IMR-90 (cell line): Measurements from ENCODE around the gene SERP1. TPM values are rescaled to one million over a fixed set of nuclear protein-coding genes. Genes with fewer than 3 reads are reported as not detected.

ENCODE experiments used
- ATAC-seq: fragments of 200-7000 bp; cut with Tn5 transposase; 2 replicates; pipeline ENCODE4 v1.9.1; 2020; ENCODE audit warnings: low read depth, mild to moderate bottlenecking, moderate library complexity
- BruUV-seq: library from RNA; stranded (reverse); fragments of 400-500 nt; replicated peaks from 2 replicates; lab custom pipeline; 2021; lab: Mats Ljungman, UMichigan
- CTCF ChIA-PET: fragments of 300-600 bp; formaldehyde crosslinking; extraction: SDS; loops from one replicate; lab custom pipeline; 2021; ENCODE audit warnings: antibody characterized with exemption; lab: Yijun Ruan, JAX
- POLR2A ChIA-PET: fragments of 300-600 bp; sonication (Branson Sonifier 250); formaldehyde crosslinking; loops from one replicate; lab custom pipeline; 2022; ENCODE audit warnings: antibody characterized with exemption; ENCODE audit not compliant: unreplicated experiment; lab: Charles Lee
- DNase-seq: peaks from one replicate; pipeline ENCODE4 v3.0.0; 2013
- H2AFZ ChIP-seq: replicated peaks from 2 replicates; pipeline ENCODE3; 2013; ENCODE audit warnings: low read length, mild to moderate bottlenecking; ENCODE audit not compliant: poor library complexity
- H2AK5ac ChIP-seq: 2 replicates; pipeline ENCODE4 v1.6.1; 2013; ENCODE audit warnings: low read depth, low read length, inconsistent platforms
- H2AK9ac ChIP-seq: replicated peaks from 2 replicates; pipeline ENCODE3; 2013; ENCODE audit warnings: mild to moderate bottlenecking, low read depth, low read length, moderate library complexity; ENCODE audit not compliant: poor library complexity
- H2BK120ac ChIP-seq: 2 replicates; pipeline ENCODE4 v1.6.1; 2013; ENCODE audit warnings: low read depth, low read length, inconsistent platforms
- H2BK15ac ChIP-seq: 3 replicates; pipeline ENCODE4 v1.6.1; 2013; ENCODE audit warnings: low read depth, low read length, inconsistent platforms
- H2BK20ac ChIP-seq: 2 replicates; pipeline ENCODE4 v1.6.1; 2013; ENCODE audit warnings: low read depth, mild to moderate bottlenecking, inconsistent platforms, low read length, moderate library complexity
- H2BK5ac ChIP-seq: 2 replicates; pipeline ENCODE4 v1.6.1; 2013; ENCODE audit warnings: mild to moderate bottlenecking, low read depth, low read length, inconsistent platforms; ENCODE audit not compliant: poor library complexity, severe bottlenecking
- H3K14ac ChIP-seq: replicated peaks from 2 replicates; pipeline ENCODE4 v1.6.1; 2013; ENCODE audit warnings: low read depth, low read length, inconsistent platforms
- H3K18ac ChIP-seq: 2 replicates; pipeline ENCODE4 v1.6.1; 2013; ENCODE audit warnings: low read depth, low read length, control low read depth
- H3K23ac ChIP-seq: 2 replicates; pipeline ENCODE4 v1.6.1; 2013; ENCODE audit warnings: low read depth, low read length, inconsistent platforms
- H3K27ac ChIP-seq: 2 replicates; pipeline ENCODE4 v1.5.1; 2013; ENCODE audit warnings: mild to moderate bottlenecking, control low read depth, low read length; ENCODE audit not compliant: insufficient read depth
- H3K27me3 ChIP-seq: 2 replicates; pipeline ENCODE4 v1.6.1; 2013; ENCODE audit warnings: low read length; ENCODE audit not compliant: control insufficient read depth, insufficient read depth
- H3K36me3 ChIP-seq: 2 replicates; pipeline ENCODE4 v1.6.1; 2013; ENCODE audit warnings: low read length, mixed read lengths; ENCODE audit not compliant: control insufficient read depth, insufficient read depth
- H3K4ac ChIP-seq: 2 replicates; pipeline ENCODE4 v1.6.1; 2013; ENCODE audit warnings: low read depth, low read length, inconsistent platforms
- H3K4me1 ChIP-seq: 2 replicates; pipeline ENCODE4 v1.6.1; 2013; ENCODE audit warnings: low read length, mixed read lengths; ENCODE audit not compliant: control insufficient read depth, insufficient read depth
- H3K4me2 ChIP-seq: 2 replicates; pipeline ENCODE4 v1.6.1; 2013; ENCODE audit warnings: low read depth, mild to moderate bottlenecking, control low read depth, low read length, moderate library complexity
- H3K4me3 ChIP-seq: 2 replicates; pipeline ENCODE4 v1.5.1; 2013; ENCODE audit warnings: low read depth, mild to moderate bottlenecking, control low read depth, low read length, moderate library complexity; ENCODE audit not compliant: insufficient read depth
- H3K56ac ChIP-seq: 2 replicates; pipeline ENCODE4 v1.6.1; 2013; ENCODE audit warnings: low read length, inconsistent platforms; ENCODE audit not compliant: insufficient read depth; ENCODE audit errors: extremely low read depth
- H3K79me1 ChIP-seq, 2 experiments: 2 replicates each; pipeline ENCODE4 v1.6.1; 2013; ENCODE audit warnings: low read length in 2 of 2, inconsistent platforms in 1 of 2, low read depth in 1 of 2
- H3K9ac ChIP-seq: 2 replicates; pipeline ENCODE4 v1.6.1; 2013; ENCODE audit warnings: low read depth, low read length, control low read depth
- H3K9me1 ChIP-seq: 2 replicates; pipeline ENCODE4 v1.6.1; 2013; ENCODE audit warnings: low read length, inconsistent platforms; ENCODE audit not compliant: insufficient read depth
- H3K9me3 ChIP-seq: 2 replicates; pipeline ENCODE4 v1.6.1; 2013; ENCODE audit warnings: low read length; ENCODE audit not compliant: control insufficient read depth, insufficient read depth
- H4K20me1 ChIP-seq: 2 replicates; pipeline ENCODE4 v1.6.1; 2013; ENCODE audit warnings: low read length, inconsistent platforms; ENCODE audit not compliant: insufficient read depth
- H4K5ac ChIP-seq: 2 replicates; pipeline ENCODE4 v1.6.1; 2013; ENCODE audit warnings: mild to moderate bottlenecking, low read depth, low read length, control low read depth
- H4K8ac ChIP-seq, 2 experiments: 2 replicates each; pipeline ENCODE4 v1.6.1; 2013; ENCODE audit warnings: low read depth in 2 of 2, low read length in 2 of 2, control low read depth in 1 of 2, inconsistent platforms in 1 of 2
- H4K91ac ChIP-seq: 2 replicates; pipeline ENCODE4 v1.6.1; 2013; ENCODE audit warnings: low read depth, low read length, inconsistent platforms; ENCODE audit not compliant: insufficient read depth
- BHLHE40 ChIP-seq: fragments of 150-350 bp; IDR thresholded peaks from 2 replicates; pipeline ENCODE4 v1.6.1; 2016; ENCODE audit warnings: mild to moderate bottlenecking, low read depth, low read length
- CEBPB ChIP-seq: IDR thresholded peaks from 2 replicates; pipeline ENCODE4 v1.6.1; 2012; ENCODE audit warnings: low read depth, low read length, improper control_type of control experiment
- CHD1 ChIP-seq: IDR thresholded peaks from 2 replicates; pipeline ENCODE4 v1.6.1; 2012; ENCODE audit warnings: low read depth, low read length, improper control_type of control experiment
- CTCF ChIP-seq: conservative IDR thresholded peaks from 2 replicates; pipeline ENCODE4 v1.5.1; 2012; ENCODE audit warnings: mild to moderate bottlenecking, low read depth, low read length, improper control_type of control experiment
- ELK1 ChIP-seq: fragments of 150-350 bp; IDR thresholded peaks from 2 replicates; pipeline ENCODE4 v1.6.1; 2016; ENCODE audit warnings: low read depth, mild to moderate bottlenecking, low read length, moderate library complexity, borderline replicate concordance
- FOS ChIP-seq: fragments of 150-350 bp; IDR thresholded peaks from 2 replicates; pipeline ENCODE4 v1.6.1; 2016; ENCODE audit warnings: low read depth, low read length
- MAFK ChIP-seq: IDR thresholded peaks from 2 replicates; pipeline ENCODE4 v1.6.1; 2012; ENCODE audit warnings: low read depth, low read length, improper control_type of control experiment
- MAZ ChIP-seq: IDR thresholded peaks from 2 replicates; pipeline ENCODE4 v1.6.1; 2012; ENCODE audit warnings: low read depth, mild to moderate bottlenecking, low read length, improper control_type of control experiment, moderate library complexity, borderline replicate concordance
- MXI1 ChIP-seq: IDR thresholded peaks from 2 replicates; pipeline ENCODE4 v1.6.1; 2012; ENCODE audit warnings: low read depth, mild to moderate bottlenecking, low read length, moderate library complexity, borderline replicate concordance
- NFE2L2 ChIP-seq: fragments of 150-350 bp; IDR thresholded peaks from 2 replicates; pipeline ENCODE4 v1.6.1; 2016; ENCODE audit warnings: low read depth, mild to moderate bottlenecking, low read length
- POLR2A ChIP-seq: IDR thresholded peaks from 2 replicates; pipeline ENCODE4 v1.6.1; 2012; ENCODE audit warnings: mild to moderate bottlenecking, low read depth, low read length
- RAD21 ChIP-seq: IDR thresholded peaks from 2 replicates; pipeline ENCODE4 v1.6.1; 2012; ENCODE audit warnings: low read length, improper control_type of control experiment
- RCOR1 ChIP-seq: IDR thresholded peaks from 2 replicates; pipeline ENCODE4 v1.6.1; 2012; ENCODE audit warnings: mild to moderate bottlenecking, low read length, improper control_type of control experiment; ENCODE audit not compliant: insufficient replicate concordance
- RFX5 ChIP-seq: IDR thresholded peaks from 2 replicates; pipeline ENCODE4 v1.8.0; 2012; ENCODE audit warnings: low read depth, mild to moderate bottlenecking, low read length, moderate library complexity
- SMC3 ChIP-seq: fragments of 150-350 bp; IDR thresholded peaks from 2 replicates; pipeline ENCODE4 v1.6.1; 2016; ENCODE audit warnings: low read depth, mild to moderate bottlenecking, antibody characterized with exemption, low read length, moderate library complexity
- WGBS, 2 experiments: methylation state at CpG; one replicate each; pipeline versions ENCODE4 v1.1.5 to v1.1.7; 2013; ENCODE audit warnings: missing lambda C conversion rate in 2 of 2; ENCODE audit not compliant: insufficient read length in 1 of 2; ENCODE audit errors: extremely low coverage in 2 of 2; 5-methylcytosine and 5-hydroxymethylcytosine counted together
- dilution Hi-C: fragments of 300-500 bp; cut with HindIII; formaldehyde crosslinking; loops from one replicate; pipeline ENCODE4 v1.14.3; 2018; ENCODE audit warnings: low sequenced_read_pairs; ENCODE audit not compliant: unreplicated experiment
- in situ Hi-C: fragments of 300-500 bp; cut with MboI; formaldehyde crosslinking; loops from 3 replicates; pipeline ENCODE4 v1.14.3; 2019; ENCODE audit warnings: low sequenced_read_pairs, inconsistent platforms, mixed read lengths
- intact Hi-C: fragments of 100-400 bp; cut with micrococcal nuclease; formaldehyde crosslinking; loops from 2 replicates; pipeline ENCODE4 v1.10.0; 2022
- polyA plus RNA-seq, 3 experiments: library from polyadenylated mRNA; depleted of rRNA; stranded (reverse); fragments of >200 nt; gene quantifications; 2 replicates each; pipeline ENCODE4 v1.2.3, GENCODE V29; 2012; ENCODE audit warnings: low replicate concordance in 1 of 3
- total RNA-seq: library from RNA; depleted of rRNA; stranded (reverse); fragments of >200 nt; gene quantifications from 2 replicates; pipeline ENCODE4 v1.2.3, GENCODE V29; 2012
- TF ChIP-seq, protein P1 (sequence below): fragments of 150-350 bp; IDR thresholded peaks from 2 replicates; pipeline ENCODE4 v1.6.1; 2017; ENCODE audit warnings: mild to moderate bottlenecking, antibody characterized with exemption, low read length, low read depth

The SERP1 gene
- total and polyA plus RNA-seq, 2 of the 4 experiments (the other 2 are of a cell fraction) = 64.0 to 73.4 TPM

DNA sequence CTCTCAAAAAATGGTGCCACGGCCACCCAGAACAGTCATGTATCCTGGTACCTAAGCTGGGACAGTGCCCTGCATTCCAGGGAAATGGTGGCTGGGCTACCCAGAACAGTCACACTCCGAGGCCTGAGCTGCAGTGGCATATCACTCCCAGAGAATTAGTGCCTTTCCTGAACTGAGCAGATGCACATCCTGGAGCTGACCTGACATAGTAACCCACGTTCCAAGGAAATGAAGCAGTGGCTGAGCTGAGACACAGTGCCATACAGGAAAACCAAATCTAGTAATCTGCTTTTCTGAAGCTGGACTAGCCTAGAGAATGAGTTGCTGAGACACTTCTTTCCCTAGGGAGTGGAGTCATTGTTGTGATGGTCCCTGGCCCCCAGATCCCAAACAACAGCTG is 41.8 kb downstream of the SERP1 start:
- Histone ChIP-seq H2AK9ac (no peak overlapping the region), H4K5ac (no peak overlapping the region), H3K27ac (no peak overlapping the region), H2BK120ac (no peak overlapping the region), H2AK5ac (no peak overlapping the region), H2BK20ac (no peak overlapping the region), H3K18ac (no peak overlapping the region), H3K23ac (no peak overlapping the region), H3K4me2 (no peak overlapping the region), H3K9me1 (no peaks in the 10 kb centered on the region), H2BK15ac (no peak overlapping the region), H3K14ac (no peak overlapping the region), H3K4ac (no peak overlapping the region), H3K36me3 (no peaks in the 10 kb centered on the region), H3K4me3 (no peak overlapping the region), H4K91ac (no peak overlapping the region), H2BK5ac (no peak overlapping the region), H3K4me1 (no peaks in the 10 kb centered on the region), H3K9ac (no peak overlapping the region), H2AFZ (peak overlapping the region; percentile 23), H3K9me3 (peaks cover 6% of the 10 kb centered on the region; the same call in 1 of the 2 replicates), H3K56ac (no peak overlapping the region), H3K79me1 (no peaks in the 10 kb centered on the region), H3K27me3 (peaks cover 4% of the 10 kb centered on the region; the same call in 1 of the 2 replicates), H4K8ac (no peak overlapping the region), H4K20me1 (no peaks in the 10 kb centered on the region)
- no peak for ATAC-seq
- 80% methylated on average over 1 of the region's 3 CpGs; no CpG with 5 or more reads in 1 of the 2 experiments for WGBS, 2 experiments
- dilution Hi-C loops = no loop called here
- no peak for DNase-seq
- TF ChIP-seq NFE2L2 (no peak), MAZ (no peak), POLR2A (no peak), CEBPB (no peak), BHLHE40 (no peak), RFX5 (no peak), CHD1 (no peak), RAD21 (no peak), CTCF (no peak), MAFK (no peak), RCOR1 (no peak), SMC3 (no peak), FOS (no peak), MXI1 (no peak), ELK1 (no peak)
- TF ChIP-seq, protein P1, sequence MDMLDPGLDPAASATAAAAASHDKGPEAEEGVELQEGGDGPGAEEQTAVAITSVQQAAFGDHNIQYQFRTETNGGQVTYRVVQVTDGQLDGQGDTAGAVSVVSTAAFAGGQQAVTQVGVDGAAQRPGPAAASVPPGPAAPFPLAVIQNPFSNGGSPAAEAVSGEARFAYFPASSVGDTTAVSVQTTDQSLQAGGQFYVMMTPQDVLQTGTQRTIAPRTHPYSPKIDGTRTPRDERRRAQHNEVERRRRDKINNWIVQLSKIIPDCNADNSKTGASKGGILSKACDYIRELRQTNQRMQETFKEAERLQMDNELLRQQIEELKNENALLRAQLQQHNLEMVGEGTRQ = no peak
- BruUV-seq = no TSS peak
- in situ Hi-C loops = loop anchor here (10.0 kb wide), 1 partner anchor 570 kb away; no protein-coding TSS in a partner anchor
- POLR2A ChIA-PET = no interaction called here
- CTCF ChIA-PET = interaction anchor here (0.9 kb wide), 1 partner anchor 9 kb away, joined by 3 read pairs; no protein-coding TSS in a partner anchor
- intact Hi-C loops = no loop called here
